ENCODE data around the gene SERAC1. TPM values are rescaled to one million over a fixed set of nuclear protein-coding genes. Genes with fewer than 3 reads are reported as not detected.

The SERAC1 gene
- total RNA-seq, 4 donors from 2014 or later, result 4.7 to 9.6 (median 6.2) TPM

DNA sequence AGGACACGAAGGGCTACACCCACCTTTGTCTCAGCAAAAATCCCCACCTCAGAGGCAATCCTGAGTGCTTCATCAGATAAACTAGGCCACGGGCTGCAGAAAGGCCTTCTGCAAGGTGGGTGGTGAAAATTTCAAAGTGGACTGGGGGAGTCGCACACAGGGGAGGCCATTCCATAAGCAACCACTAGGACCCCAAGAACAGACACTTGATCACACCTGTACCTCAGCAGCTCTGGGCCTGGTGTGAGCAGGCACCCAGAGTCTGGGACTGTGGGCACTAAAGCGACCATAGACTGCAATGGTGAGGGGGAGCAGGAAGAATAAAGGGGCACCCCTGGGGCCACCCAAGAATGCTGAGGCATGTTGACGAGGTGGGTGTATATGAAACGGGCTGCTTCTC, 52.6 kb downstream of the SERAC1 start:
- 87 to 91% methylated on average over 6 of the region's 6 CpGs for WGBS, 2 donors

DNA sequence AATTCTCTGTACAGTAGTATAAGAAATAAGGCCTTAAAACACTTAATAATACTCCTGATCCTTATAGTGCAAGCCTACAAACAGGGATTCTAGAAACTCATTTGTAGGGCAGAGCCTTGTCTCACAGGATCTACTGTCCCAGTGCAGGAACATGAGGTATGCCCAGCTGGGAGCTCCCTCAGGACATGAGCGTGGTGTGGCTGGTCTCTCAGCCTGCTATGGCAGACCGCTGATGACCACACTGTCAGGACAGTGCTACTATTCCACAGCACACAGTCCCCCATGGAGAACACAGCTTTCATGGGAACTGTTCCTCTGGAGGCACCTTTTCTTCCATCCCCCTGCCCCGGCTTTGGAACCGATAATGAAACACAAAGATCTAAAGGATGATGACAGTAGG, 53.0 kb downstream of the SERAC1 start:
- 91% methylated on average over 4 of the region's 4 CpGs for WGBS, 2 donors
- no peaks in the 10 kb centered on the region for H3K27me3 ChIP-seq
- H3K9me3 ChIP-seq, result no peaks in the 10 kb centered on the region
- DNase-seq (ENCODE audit: low spot score in 2 of 2), result no peak
- peaks cover 0 to 84% (median 0%) of the 10 kb centered on the region in 3 donors for H3K36me3 ChIP-seq
- TF ChIP-seq, protein P1, sequence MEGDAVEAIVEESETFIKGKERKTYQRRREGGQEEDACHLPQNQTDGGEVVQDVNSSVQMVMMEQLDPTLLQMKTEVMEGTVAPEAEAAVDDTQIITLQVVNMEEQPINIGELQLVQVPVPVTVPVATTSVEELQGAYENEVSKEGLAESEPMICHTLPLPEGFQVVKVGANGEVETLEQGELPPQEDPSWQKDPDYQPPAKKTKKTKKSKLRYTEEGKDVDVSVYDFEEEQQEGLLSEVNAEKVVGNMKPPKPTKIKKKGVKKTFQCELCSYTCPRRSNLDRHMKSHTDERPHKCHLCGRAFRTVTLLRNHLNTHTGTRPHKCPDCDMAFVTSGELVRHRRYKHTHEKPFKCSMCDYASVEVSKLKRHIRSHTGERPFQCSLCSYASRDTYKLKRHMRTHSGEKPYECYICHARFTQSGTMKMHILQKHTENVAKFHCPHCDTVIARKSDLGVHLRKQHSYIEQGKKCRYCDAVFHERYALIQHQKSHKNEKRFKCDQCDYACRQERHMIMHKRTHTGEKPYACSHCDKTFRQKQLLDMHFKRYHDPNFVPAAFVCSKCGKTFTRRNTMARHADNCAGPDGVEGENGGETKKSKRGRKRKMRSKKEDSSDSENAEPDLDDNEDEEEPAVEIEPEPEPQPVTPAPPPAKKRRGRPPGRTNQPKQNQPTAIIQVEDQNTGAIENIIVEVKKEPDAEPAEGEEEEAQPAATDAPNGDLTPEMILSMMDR (IDR thresholded peaks at IDR 0.05), result no peak
- no peak for TF ChIP-seq EP300 (IDR thresholded peaks at IDR 0.05)
- no peak for TF ChIP-seq POLR2A (IDR thresholded peaks at IDR 0.05)
- no peak overlapping the region for H3K27ac ChIP-seq
- no peaks in the 10 kb centered on the region for H3K4me1 ChIP-seq
- H3K4me3 ChIP-seq, result no peak overlapping the region

More for the DNA sequence above, 52.6 kb downstream of the SERAC1 start:
- DNase-seq (ENCODE audit: low spot score in 2 of 2), result no peak
- H3K4me1 ChIP-seq, result no peaks in the 10 kb centered on the region
- no peak overlapping the region for H3K27ac ChIP-seq
- peaks cover 0 to 85% (median 0%) of the 10 kb centered on the region in 3 donors for H3K36me3 ChIP-seq
- no peaks in the 10 kb centered on the region for H3K27me3 ChIP-seq
- TF ChIP-seq EP300 (IDR thresholded peaks at IDR 0.05) (no peak), POLR2A (IDR thresholded peaks at IDR 0.05) (no peak)
- TF ChIP-seq, protein P1 (IDR thresholded peaks at IDR 0.05), result no peak
- H3K4me3 ChIP-seq, result no peak overlapping the region
- no peaks in the 10 kb centered on the region for H3K9me3 ChIP-seq

DNA sequence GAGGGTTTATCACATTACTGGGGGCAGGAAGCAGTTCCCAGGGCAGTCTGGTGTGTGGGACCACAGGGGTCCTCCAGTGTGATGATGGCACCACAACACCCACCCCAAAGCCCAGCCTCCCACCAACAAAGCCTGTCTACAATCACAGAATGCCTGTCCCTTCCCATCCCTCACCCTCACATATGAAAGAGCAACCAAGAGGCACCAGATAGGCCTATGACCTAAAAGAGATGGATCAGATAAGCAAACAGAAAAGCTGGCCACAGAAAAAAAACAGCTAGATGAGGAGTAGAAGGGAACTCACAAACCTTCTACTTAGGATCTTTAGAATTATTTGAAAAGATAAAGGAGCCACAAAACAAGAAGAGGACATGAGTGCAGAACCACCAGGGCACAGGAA, 54.3 kb downstream of the SERAC1 start:
- Histone ChIP-seq H3K9me3 (no peaks in the 10 kb centered on the region), H3K27ac (no peak overlapping the region), H3K4me3 (no peak overlapping the region), H3K27me3 (no peaks in the 10 kb centered on the region), H3K4me1 (no peaks in the 10 kb centered on the region), H3K36me3 (peaks cover 0 to 89% (median 0%) of the 10 kb centered on the region in 3 donors)
- TF ChIP-seq, protein P1 (IDR thresholded peaks at IDR 0.05), result no peak
- no peak for TF ChIP-seq POLR2A (IDR thresholded peaks at IDR 0.05)
- TF ChIP-seq EP300 (IDR thresholded peaks at IDR 0.05), result no peak
- DNase-seq (ENCODE audit: low spot score in 2 of 2), result no peak

DNA sequence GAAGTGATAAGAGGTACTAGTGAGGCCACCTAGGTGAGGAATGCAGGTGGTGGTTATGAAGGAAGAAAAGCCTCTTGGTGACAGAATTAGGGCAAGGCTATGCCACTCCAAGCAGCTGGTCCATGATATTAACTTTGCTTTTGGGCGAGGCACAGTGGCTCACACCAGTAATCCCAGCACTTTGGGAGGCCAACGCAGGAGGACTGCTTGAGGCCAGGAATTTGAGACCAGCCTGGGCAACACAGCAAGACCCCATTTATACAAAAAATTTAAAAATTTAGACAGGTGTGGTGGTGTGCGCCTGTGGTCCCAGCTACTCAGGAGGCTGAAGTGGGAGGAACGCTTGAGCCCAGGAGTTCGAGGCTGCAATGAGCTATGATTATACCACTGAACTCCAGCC, 56.1 kb downstream of the SERAC1 start:
- Histone ChIP-seq H3K27ac (no peak overlapping the region), H3K9me3 (no peaks in the 10 kb centered on the region), H3K4me3 (no peak overlapping the region), H3K36me3 (peaks cover 0 to 82% (median 0%) of the 10 kb centered on the region in 3 donors), H3K27me3 (no peaks in the 10 kb centered on the region), H3K4me1 (no peaks in the 10 kb centered on the region)
- 92 to 96% methylated on average over 5 of the region's 5 CpGs for WGBS, 2 donors
- no peak for TF ChIP-seq EP300 (IDR thresholded peaks at IDR 0.05)
- no peak for TF ChIP-seq POLR2A (IDR thresholded peaks at IDR 0.05)
- TF ChIP-seq, protein P1 (IDR thresholded peaks at IDR 0.05), result no peak
- no peak for DNase-seq (ENCODE audit: low spot score in 2 of 2)

DNA sequence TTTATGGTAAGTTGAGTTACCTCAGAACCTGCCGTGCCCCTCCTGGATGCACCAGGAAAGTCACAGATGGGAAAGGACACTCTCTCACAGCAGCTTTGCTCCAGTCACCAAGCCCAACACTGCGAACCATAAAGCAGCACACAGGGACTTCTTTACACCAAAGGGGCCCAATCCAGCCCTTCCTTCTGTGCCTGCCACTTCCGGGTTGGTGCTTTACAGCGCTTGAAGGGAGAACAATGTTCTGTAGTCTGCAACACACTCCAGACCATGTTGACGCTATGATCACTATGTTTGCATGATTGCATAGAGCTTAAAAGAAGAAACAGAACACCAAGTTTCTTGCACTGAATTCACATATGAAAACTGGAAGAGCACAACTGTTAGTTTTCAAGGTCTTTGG, 57.1 kb downstream of the SERAC1 start:
- Histone ChIP-seq H3K4me3 (no peak overlapping the region), H3K27ac (no peak overlapping the region), H3K9me3 (no peaks in the 10 kb centered on the region), H3K27me3 (no peaks in the 10 kb centered on the region), H3K36me3 (peaks cover 0 to 74% (median 0%) of the 10 kb centered on the region in 3 donors), H3K4me1 (no peaks in the 10 kb centered on the region)
- TF ChIP-seq, protein P1 (IDR thresholded peaks at IDR 0.05), result no peak
- TF ChIP-seq EP300 (IDR thresholded peaks at IDR 0.05) (no peak), POLR2A (IDR thresholded peaks at IDR 0.05) (no peak)
- DNase-seq (ENCODE audit: low spot score in 2 of 2), result no peak
- WGBS, 2 donors, result 68 to 79% methylated on average over 5 of the region's 5 CpGs

Measured in tibial nerve (tissue), 4 donors.